NCI-H82 (cell line): ENCODE data around the gene RERE.
"Not testable (repeated sequence)": the region's sequence is repeated elsewhere in the genome, so short reads cannot be mapped to it uniquely, and the experiment has no call there.

Source experiments
- DNase-seq: peaks from one replicate; lab custom pipeline; 2025; lab: John Stamatoyannopoulos, UW

Gene RERE

DNA sequence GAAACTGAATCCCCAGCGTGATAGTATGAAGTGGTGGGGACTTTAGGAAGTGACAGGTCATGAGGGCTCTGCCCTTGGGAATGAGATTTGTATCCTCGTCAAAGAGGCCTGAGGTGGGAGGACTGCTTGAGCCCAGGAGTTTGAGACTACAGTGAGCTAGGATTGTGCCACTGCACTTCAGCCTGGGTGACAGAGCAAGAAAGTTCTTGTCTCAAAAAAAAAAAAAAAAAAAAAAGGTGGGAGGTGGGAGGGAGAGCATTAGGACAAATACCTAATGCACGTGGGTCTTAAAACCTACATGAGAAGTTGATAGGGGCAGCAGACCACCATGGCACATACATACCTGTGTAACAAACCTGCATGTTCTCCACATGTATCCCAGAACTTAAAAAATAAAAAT is 24.0 kb upstream of the RERE start:
- DNase-seq, result no peak

DNA sequence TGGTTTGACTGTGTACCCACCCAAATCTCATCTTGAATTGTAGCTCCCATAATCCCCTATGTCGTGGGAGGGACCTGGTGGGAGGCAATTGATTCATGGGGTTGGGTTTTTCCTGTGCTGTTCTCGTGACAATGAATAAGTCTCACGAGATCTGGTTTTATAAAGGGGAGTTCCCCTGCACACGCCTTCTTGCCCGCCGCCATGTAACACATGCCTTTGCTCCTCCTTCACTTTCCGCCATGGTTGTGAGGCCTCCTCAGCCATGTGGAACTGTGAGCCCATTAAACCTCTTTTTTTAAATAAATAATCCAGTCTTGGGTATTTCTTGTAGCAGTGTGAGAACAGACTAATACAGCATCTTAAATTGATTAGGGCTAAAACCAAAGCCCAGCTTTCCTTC is 22.6 kb upstream of the RERE start:
- DNase-seq, result no peak

DNA sequence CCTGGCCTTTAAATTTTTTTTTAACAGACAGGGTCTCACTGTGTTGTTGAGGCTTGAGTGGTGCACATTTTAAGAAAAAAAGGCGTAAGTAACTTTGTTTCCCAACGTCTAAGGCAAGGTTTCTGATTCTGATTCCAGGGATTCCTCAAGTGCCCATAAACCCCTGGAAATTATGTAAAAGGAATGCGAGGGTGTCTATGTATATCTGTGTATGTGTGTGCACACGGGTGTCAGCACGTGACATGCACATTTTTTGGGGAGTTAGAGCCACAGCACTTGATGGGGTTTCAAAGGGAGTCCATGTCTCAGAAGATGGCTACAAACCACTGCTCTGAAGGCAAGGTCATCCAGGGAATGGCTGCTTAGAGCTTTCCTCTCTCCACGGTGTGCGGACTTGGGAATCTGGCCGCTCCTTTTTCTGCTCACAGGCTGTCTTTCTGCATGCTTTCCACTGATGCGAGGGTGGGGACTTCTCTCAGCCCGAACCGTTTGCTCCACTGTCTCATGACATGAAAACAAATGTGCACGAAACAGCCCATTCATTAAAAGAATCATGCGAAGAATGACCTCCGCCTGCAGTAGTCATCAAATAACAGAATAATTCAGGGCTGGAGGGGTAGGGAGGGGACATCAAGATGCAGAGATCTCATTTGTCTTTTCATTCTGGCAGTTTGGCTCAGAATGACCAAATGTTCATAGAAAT is 18.7 kb upstream of the RERE start:
- no peak for DNase-seq

DNA sequence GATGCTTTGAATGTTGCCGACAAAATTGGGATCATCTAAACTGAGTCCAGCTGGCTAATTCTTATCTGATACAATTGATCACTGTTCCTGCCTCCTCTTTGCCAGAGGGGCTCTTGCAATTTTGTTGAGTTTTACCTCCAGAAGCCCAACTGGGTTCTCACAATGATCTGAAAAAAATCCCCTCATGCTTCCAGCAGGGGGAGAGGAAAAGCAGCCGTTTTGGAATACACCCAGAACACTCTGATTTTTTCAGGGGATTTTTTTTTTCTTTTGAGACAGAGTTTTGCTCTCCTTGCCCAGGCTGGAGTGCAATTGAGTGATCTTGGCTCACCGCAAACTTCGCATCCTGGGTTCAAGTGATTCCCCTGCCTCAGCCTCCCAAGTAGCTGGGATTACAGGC is 13.9 kb upstream of the RERE start:
- DNase-seq, result no peak

DNA sequence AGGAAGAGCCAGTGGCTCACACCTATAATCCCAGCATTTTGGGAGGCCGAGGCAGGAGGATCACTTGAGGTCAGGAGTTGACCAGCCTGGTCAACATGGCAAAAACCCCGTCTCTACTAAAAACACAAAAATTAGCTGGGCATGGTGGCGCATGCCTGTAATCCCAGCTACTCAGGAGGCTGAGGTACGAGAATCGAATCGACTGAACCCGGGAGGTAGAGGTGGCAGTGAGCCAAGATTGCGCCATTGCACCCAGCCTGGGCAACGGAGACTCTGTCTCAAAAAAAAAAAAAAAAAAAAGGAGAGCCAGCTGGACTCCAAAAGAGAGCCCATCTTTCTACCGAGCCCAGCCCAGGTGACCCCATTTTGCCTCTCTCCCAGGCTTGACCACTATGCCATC is 13.3 kb upstream of the RERE start:
- not testable (repeated sequence) for DNase-seq

DNA sequence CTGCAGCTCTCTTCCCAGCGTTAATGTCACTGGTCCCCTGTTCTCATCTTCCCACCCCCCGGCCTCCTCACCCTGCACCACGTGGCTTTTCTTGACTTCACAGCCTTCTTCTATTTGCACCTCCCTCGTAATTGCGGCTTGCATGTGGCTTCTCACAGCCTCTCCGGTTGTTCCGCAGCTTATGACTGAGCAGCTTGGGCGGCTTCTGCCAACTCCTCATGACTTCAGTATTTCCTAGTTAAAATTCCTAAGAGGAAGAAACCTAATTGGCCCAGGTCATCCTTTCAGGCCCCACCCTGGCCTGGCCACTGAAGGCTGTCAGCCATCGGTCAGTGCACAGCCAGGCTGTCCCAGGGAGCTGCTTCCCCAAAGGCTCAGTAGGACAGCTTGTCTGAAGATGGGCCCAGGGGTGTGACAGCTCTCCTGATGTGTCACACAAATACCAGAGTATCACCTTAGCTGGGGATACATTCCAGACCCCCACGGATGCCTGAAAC is 8.6 kb upstream of the RERE start:
- no peak for DNase-seq

DNA sequence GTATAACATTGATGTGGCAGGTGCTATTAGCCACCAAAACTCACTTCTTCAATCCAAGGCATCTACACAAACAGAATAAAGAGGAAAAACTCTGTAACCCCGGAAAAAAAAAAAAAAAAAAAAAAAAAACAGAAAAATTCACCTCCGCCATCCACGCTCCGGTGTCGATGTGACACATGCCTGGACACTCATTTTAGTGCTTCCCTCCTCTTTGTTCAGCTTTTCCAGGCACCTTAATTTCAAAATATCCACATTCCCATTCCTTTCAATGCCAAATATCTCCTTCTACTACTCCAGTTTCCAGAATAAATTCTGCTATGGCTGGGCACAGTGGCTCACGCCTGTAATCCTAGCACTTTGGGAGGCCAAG is 5.8 kb upstream of the RERE start:
- no peak for DNase-seq

DNA sequence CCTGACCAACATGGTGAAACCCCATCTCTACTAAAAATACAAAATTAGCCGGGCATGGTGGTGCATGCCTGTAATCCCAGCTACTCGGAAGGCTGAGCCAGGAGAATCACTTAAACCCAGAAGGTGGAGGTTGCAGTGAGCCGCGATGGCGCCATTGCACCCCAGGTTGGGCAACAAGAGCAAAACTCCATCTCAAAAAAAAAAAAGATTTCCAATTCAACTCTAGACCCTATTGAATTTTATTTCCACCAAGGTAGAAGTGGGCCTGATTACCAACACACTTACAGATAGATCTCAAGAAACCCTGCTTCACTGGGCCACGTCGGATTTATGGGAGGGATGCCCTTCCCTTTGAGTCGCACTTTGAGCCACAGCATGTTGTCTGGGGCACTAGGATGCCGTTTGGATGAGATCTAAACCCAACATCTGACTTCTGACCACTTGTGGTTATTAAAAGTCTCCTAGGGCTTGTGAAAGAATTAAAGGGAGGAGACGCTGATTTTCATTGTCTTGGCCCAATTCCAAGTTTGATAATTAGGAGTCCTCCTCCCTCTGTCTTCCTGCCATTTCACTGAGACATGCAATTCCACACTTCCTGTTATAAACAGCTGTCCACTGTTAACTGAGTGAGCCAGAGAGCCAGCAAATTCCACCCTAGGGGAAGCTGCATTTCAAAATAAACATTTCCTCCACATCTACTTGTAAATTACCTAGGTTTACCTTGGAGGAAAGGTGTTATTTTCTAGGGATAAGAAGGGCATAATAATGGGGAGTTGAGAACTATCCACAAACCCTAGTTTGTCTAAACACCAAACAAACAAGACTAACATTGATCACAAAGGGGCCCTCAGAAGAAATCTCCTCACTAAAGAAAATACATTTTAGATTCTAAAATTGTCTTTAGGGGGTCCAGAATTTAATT is 5.2 kb upstream of the RERE start:
- DNase-seq, result peak; percentile 89

DNA sequence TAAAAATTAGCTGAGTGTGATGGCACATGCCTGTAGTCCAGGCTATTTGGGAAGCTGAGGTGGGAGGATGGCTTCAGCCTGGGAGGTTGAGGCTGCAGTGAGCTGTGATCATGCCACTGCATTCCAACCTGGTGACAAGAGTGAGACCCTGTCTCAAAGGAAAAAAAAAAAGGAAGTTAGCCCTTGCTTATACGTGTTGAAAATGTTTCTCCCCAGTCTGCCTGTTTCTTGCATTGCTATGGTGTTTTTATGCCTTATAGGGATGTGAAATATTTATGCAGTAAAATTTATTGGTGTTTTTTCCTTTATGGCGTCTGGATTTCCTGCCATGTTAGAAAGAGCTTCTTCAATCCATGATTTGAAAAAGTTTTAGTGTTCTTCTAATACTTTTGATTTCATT is 3.6 kb upstream of the RERE start:
- DNase-seq, result no peak

DNA sequence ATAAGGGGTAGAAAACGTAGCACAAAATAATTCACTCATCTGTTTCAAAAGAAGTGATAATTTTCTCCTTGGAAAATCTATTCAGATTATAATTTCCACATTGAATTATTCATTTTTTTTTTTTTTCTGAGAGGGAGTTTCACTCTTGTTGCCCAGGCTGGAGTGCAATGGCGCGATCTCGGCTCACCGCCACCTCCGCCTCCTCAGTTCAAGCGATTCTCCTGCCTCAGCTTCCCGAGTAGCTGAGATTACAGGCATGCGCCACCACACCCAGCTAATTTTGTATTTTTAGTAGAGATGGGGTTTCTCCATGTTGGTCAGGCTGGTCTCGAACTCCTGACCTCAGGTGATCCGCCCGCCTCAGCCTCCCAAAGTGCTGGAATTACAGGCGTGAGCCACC is 1.3 kb upstream of the RERE start:
- DNase-seq, result not testable (repeated sequence)

DNA sequence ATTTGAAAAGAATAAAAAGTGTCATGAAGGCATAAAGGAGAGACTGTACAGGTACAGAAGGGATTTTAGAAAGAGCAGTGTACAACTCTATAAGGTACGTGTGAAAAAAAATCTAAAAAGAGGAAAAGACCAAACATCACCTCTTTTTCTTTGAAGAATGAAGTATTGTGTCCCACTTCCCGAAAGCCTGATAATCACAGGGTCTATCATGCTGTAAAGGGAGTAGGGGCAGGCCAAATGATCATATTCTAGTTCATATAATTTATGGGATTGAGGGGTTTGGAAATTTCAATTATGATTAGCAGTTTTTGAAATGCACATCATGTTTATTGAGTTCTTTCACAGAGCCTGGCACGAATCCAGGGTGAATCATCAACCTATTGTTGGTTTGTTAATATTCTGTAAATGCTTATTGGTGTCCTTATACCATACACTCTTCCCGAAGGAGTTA is 910 bp upstream of the RERE start:
- DNase-seq, result peak; percentile 39

DNA sequence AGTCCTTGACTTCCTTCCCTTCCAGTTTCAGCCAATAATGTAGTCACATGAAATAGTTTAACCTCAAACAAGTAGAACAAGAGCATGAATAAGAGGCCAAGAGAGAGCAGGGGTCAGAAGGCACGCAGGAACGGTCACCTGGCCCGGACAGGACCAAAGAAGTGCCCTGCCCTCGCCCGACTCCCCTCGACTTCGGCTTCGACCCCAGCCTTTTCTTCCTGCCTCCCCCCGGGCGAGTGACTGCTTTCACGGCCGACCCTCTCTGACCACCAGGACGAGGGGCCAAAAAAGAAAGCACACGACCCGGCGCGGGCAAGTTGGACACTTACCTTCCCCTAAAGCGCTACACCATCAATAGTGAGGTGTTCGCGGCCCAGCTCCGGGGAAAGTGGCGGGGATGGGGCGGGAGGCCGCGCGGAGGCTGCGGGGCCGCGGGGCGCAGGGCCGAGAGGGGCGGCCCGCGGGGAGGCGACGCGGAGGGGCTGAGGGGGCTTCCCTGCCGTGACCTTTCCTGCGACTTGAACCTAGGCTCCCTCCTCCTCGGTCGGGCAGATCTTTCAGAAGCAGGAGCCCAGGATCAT is 519 bp downstream of the RERE start:
- peak; percentile 64 for DNase-seq

DNA sequence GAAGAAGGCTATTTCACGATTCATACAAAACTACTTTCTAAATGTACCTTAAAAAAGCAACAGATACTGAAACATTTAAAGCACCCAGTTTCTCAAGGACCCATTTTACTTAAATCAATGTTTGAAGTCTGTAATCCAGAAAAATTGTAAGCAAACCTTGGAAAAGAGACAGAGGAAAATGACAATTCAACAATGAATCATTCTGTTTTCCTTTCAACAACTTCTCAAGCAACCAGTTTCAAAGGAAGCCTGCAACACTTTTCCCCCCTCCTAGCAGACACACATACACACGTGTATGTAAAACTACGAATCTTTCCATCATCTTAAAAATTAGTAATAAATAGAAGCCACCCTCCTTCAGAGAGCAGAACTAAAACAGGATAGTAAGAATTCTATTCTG is 1.2 kb downstream of the RERE start:
- peak; percentile 44 for DNase-seq

DNA sequence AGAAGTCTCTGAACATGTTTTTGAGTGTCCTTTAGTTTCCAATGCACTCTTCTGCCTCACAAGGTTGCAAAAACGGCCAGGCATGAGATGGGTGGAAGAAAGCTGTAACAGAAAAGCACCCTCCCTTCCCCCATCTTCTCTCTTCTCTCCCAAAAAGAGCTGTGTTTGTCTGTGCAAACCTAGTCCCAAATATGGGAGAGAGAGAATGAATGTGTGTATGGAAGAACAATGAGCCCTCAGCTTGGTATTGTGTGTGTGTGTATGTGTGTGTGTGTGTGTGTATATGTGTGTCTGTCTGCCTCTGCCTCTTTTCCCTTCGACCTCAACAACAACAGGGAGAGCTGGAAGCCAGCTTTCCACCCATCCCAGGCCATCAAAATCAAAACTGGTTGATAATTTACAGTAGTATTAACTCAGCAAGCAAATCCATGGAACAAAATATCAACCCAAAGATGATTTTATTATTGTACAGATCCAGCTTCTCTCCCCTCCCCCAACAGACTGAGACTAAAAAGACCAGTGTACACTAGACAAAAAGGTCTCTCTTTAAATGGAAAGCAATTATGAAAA is 1.8 kb downstream of the RERE start:
- peak; percentile 68 for DNase-seq

DNA sequence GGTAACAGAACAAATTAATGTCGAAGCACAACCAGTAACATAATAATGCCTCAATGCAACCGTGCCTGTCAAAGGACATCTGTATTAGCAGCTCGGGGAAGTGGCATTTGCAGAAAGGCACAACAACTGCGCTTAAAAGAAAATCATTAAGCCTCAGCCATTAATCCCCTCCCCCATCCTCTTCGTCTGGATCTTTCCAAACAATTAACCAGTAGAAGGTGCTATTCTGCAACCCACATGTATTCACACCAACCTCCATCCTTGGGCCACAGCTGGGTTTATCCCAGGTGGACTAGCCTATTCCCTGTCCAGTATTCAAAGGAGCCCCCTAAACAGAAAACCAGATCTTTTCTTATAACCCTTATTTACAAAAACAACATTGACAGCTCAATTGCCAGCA is 2.6 kb downstream of the RERE start:
- peak; percentile 92 for DNase-seq

DNA sequence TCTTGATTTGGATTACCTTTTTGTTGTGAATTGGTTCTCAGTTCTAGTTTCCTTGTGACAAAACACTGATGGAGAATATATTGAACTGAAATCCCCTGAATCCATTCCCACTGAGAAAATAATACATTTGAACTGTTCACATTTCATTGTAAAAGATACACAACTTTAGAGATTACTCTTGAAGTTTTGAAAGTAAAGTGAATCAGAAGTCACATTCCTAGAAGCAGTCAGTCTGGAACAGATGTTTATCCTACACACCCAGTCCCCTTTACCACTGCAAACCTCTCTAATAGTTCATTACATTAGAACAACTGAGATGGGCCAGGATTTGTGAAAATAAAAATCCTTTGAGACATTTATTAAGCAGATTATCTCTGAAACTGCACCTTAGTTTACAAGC is 3.4 kb downstream of the RERE start:
- peak; percentile 33 for DNase-seq

DNA sequence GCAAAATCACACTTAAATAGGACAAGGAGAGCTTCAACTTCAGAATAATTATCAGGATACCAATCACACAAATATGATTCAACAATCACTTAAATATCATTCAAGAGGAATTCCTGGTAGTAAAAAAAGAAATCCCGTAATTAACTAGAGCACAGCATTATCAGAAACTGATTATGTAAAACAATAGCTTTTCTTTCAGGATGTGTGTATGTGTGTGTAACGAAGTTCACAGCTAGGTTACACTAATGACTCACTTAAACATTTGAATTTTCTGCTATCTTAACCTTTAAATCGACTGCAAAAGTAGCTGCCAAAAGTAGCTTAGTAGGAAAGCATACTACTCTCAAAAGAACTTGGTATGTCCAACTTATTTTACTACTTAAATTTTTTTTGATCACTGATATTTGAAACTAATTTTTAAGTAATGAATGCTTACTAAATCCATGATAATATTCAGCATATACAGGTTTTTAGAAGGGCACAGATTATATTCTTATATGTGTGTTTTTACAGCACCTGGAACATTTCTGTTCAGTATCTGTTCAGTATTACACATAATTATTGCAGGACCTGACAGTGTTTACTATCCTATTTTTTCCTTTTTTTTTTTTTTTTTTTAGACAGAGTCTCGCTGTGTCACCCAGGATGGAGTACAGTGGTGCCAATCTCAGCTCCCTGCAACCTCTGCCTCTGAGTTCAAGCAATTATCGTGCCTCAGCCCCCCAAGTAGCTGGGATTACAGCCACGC is 4.2 kb downstream of the RERE start:
- DNase-seq, result no peak

DNA sequence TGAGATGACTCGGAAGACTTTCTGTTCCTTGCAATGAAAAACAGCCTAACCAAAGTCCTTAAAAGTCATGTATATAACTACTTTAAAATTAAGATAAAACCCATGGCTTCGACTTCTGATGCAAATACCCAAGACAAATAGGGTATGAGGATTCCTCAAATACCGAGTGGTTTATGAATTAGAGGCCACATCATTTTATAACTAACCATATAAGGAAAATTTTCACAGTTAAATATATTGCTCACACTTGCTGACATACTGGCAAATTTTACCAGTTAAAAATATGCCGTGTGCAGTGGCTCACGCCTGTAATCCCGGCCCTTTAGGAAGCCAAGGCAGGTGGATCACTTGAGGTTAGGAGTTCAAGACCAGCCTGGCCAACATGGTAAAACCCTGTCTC is 5.4 kb downstream of the RERE start:
- DNase-seq, result no peak

DNA sequence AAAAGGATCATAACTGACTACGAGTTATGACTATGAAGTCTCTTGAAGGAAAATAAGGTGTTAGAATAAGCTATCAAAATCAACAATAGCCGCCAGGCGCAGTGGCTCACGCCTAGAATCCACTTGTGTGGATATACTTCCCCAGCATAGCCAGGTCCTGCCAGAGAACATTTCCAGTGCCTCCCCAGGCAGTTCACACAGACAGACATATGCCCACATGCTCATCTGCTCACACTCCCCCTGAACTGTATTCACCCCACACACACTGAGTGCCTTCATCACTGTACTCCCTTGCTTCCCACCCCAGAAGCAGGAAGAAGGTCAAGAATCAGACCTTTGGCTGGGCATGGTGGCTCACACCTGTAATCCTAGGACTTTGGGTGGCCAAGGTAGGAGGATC is 6.5 kb downstream of the RERE start:
- DNase-seq, result no peak

DNA sequence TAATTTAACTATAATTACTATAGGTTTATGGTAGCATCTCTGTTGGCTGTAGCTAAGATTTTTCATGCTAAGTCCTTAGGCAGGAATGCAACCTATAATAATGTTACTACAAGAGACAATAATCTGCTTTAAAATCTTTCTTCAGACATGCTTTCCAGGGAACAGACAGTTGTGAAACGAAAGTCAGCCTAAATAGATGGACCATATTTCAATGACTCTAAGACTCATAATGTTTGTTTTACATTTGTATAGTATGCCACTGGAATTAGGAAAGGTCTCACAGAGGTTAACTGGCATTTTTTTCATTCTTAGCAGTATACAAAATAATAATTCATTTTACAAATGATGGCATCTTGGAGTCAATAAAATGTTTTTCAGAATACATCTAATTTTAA is 8.1 kb downstream of the RERE start:
- no peak for DNase-seq

DNA sequence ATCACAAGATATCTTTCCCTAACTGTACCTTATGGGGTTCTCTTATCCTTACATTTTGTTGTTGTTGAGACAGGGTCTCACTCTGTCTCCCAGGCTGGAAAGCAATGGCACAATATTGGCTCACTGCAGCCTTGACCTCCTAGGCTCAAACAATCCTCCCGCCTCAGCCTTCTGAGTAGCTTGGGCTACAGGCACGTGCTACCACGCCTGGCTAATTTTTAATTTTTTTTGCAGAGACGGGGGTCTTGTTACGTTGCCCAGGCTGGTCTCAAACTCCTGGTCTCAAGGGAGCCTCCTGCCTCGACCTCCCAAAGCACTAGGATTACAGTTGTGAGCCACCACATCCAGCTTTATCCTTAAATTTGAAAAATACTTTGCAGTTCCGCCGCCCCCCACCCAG is 10.4 kb downstream of the RERE start:
- no peak for DNase-seq

DNA sequence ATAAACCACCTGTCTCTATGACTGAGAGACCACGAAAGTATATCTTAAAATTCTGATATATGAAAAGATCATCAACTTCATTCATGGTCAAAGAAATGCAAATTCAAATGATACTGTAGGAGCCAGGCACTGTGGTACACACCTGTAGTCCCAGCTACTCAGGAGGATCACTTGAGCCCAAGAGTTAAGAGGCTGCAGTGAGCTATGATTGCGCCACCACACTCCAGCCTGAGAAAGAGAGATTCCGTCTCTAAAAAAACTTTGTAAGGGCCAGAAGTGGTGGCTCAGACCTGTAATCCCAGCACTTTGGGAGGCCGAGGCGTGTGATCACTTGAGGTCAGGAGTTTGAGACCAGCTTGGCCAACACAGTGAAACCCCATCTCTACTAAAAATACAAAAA is 17.0 kb downstream of the RERE start:
- DNase-seq, result no peak
